ENCODE measurements around the gene KRT76.
"Not testable (repeated sequence)": the region's sequence is repeated elsewhere in the genome, so short reads cannot be mapped to it uniquely, and the experiment has no call there.

Gene KRT76

GRCh38 chr12:52779914-52780313 is 2.8 kb upstream of the KRT76 start:
- no peak for DNase-seq

- no peak for DNase-seq
Observed at GRCh38 chr12:52778833-52779232, 1.7 kb upstream of the KRT76 start.

- no peak for DNase-seq
Observed at GRCh38 chr12:52777566-52777965, 421 bp upstream of the KRT76 start.

- DNase-seq = no peak
Observed at GRCh38 chr12:52776435-52776834, 710 bp downstream of the KRT76 start.

GRCh38 chr12:52774629-52775250 is 2.4 kb downstream of the KRT76 start:
- DNase-seq = no peak

GRCh38 chr12:52772772-52773171 is 4.4 kb downstream of the KRT76 start:
- no peak for DNase-seq

- DNase-seq = no peak
Observed at GRCh38 chr12:52772188-52772587, 5.0 kb downstream of the KRT76 start.

- DNase-seq = no peak
Observed at GRCh38 chr12:52771505-52771904, 5.6 kb downstream of the KRT76 start.

- DNase-seq = no peak
Observed at GRCh38 chr12:52771088-52771487, 6.1 kb downstream of the KRT76 start.

GRCh38 chr12:52769946-52770345 is 7.2 kb downstream of the KRT76 start:
- DNase-seq = no peak

GRCh38 chr12:52769354-52769753 is 7.8 kb downstream of the KRT76 start:
- no peak for DNase-seq

- DNase-seq = no peak
Observed at GRCh38 chr12:52768479-52769200, 8.5 kb downstream of the KRT76 start.

GRCh38 chr12:52767427-52767826 is 9.7 kb downstream of the KRT76 start:
- DNase-seq = no peak

GRCh38 chr12:52767020-52767379 is 10.1 kb downstream of the KRT76 start:
- no peak for DNase-seq

GRCh38 chr12:52766351-52767019 is 10.7 kb downstream of the KRT76 start:
- DNase-seq = no peak

GRCh38 chr12:52765702-52766101 is 11.4 kb downstream of the KRT76 start:
- DNase-seq = no peak

- no peak for DNase-seq
Observed at GRCh38 chr12:52763991-52764390, 13.2 kb downstream of the KRT76 start.

GRCh38 chr12:52763036-52763659 is 14.0 kb downstream of the KRT76 start:
- no peak for DNase-seq

GRCh38 chr12:52761802-52762201 is 15.3 kb downstream of the KRT76 start:
- DNase-seq = no peak

GRCh38 chr12:52761218-52761617 is 15.9 kb downstream of the KRT76 start:
- not testable (repeated sequence) for DNase-seq

- no peak for DNase-seq
Observed at GRCh38 chr12:52760623-52761022, 16.5 kb downstream of the KRT76 start.

GRCh38 chr12:52759695-52760094 is 17.4 kb downstream of the KRT76 start:
- no peak for DNase-seq

- DNase-seq = no peak
Observed at GRCh38 chr12:52759218-52759617, 17.9 kb downstream of the KRT76 start.

Data from stimulated activated CD4-positive, alpha-beta T cell treated with anti-CD3 and anti-CD28 coated beads, Interleukin-4, amount 100 ng/mL, for 24 hours (primary cell).